ENCODE measurements around the gene TSEN54. TPM values are rescaled to one million over a fixed set of nuclear protein-coding genes. Genes with fewer than 3 reads are reported as not detected.

The TSEN54 gene
- total RNA-seq (10 to 100 TPM; 16.0 to 35.0 (median 21.3) TPM), polyA plus RNA-seq (10 to 100 TPM; 11.3 to 12.8 TPM)
- long read RNA-seq, donor 1, transcript TSEN54-201 (11 exons, 1,944 nt), result major isoform, 93 of 209 reads
- long read RNA-seq, donor 1, partial matches to known transcripts, result 75 of 209 reads
- long read RNA-seq, donor 1, other reads (novel, unspliced or antisense), result 38 of 209 reads
- long read RNA-seq, donor 2, transcript TSEN54-201 (11 exons, 1,944 nt), result major isoform, 9 of 11 reads
- long read RNA-seq, donor 2, partial matches to known transcripts, result 0 of 11 reads
- long read RNA-seq, donor 2, other reads (novel, unspliced or antisense), result 0 of 11 reads
- long read RNA-seq, donor 3, transcript TSEN54-201 (11 exons, 1,944 nt), result major isoform, 29 of 57 reads
- long read RNA-seq, donor 3, partial matches to known transcripts, result 9 of 57 reads
- long read RNA-seq, donor 3, other reads (novel, unspliced or antisense), result 18 of 57 reads

DNA sequence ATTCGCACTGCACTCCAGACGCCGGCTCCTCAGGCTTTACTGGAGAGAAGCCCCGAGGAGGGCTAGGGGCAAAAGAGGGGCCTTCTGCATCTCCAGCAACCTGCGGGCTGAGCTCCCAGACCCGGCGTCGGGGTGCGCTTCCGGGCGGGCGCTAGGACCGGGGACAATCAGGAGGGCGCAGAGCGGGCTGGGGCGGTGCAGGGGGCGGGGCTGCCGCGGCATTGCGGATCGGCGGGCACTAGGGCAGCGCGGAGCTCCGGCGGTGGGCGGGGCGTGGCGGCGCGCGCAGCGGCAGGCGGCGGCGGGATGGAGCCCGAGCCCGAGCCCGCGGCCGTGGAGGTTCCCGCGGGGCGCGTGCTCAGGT lies at the start of gene TSEN54:
Gene TSEN54, plus strand, starts transcription at position 274 of the 364 bp plus-strand sequence. Its CDS starts 33 bp downstream, at position 307.
- intact Hi-C loops (cut with DNase I), result loop anchor here in 2 of 4 donors (5.0 to 10.0 kb wide), 3 partner anchors 71 to 191 kb away; partner anchors contain the start of gene MYO15B (in 1 of the 2)
- no peaks in the 10 kb centered on the region for H3K9me3 ChIP-seq
- DNase-seq, result peak; percentile 91 to 96 (median 94)
- no peaks in the 10 kb centered on the region for H3K27me3 ChIP-seq
- TF ChIP-seq EP300 (IDR thresholded peaks at IDR 0.05) (no peak), POLR2A (IDR thresholded peaks at IDR 0.05) (no peak)
- TF ChIP-seq, protein P1, sequence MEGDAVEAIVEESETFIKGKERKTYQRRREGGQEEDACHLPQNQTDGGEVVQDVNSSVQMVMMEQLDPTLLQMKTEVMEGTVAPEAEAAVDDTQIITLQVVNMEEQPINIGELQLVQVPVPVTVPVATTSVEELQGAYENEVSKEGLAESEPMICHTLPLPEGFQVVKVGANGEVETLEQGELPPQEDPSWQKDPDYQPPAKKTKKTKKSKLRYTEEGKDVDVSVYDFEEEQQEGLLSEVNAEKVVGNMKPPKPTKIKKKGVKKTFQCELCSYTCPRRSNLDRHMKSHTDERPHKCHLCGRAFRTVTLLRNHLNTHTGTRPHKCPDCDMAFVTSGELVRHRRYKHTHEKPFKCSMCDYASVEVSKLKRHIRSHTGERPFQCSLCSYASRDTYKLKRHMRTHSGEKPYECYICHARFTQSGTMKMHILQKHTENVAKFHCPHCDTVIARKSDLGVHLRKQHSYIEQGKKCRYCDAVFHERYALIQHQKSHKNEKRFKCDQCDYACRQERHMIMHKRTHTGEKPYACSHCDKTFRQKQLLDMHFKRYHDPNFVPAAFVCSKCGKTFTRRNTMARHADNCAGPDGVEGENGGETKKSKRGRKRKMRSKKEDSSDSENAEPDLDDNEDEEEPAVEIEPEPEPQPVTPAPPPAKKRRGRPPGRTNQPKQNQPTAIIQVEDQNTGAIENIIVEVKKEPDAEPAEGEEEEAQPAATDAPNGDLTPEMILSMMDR (IDR thresholded peaks at IDR 0.05), result no peak
- H3K36me3 ChIP-seq, result no peaks in the 10 kb centered on the region
- H3K4me1 ChIP-seq (ENCODE audit: insufficient read depth), result peaks cover 23% of the 10 kb centered on the region
- peak within 1 kb of the TSS; percentile 94 for H3K4me3 ChIP-seq
- peak within 1 kb of the TSS; percentile 11 to 79 for H3K27ac ChIP-seq
- WGBS, 3 donors, result 0 to 1% (median 1%) methylated on average over 41 to 45 of the region's 45 CpGs

DNA sequence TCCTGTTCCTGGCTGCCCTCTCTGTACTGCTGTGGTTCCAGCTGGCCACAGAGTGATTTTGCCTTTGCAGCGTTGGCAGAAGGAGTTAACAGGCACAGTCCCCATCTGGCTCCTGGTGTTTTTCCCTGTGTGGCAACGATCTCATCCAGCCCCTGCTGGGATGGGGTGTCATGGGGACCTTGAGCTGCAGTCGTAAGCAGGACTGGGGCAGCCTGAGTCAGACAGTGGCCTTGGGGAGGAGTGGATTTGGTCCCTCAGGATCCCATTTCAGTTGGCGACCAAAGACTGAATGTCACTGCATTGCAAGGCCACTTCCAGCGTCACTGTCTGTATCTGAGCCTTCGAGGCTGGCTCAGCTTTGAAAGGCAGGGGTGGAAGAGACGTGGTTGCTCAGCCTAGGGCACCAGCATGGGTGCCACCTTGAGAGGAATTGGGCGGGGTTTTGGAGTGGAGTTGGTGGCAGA lies 48.0 kb upstream of the TSEN54 start:
- H3K9me3 ChIP-seq, result no peaks in the 10 kb centered on the region
- TF ChIP-seq POLR2A (IDR thresholded peaks at IDR 0.05), result no peak
- TF ChIP-seq EP300 (IDR thresholded peaks at IDR 0.05), result no peak
- TF ChIP-seq, protein P1 (IDR thresholded peaks at IDR 0.05), result no peak
- WGBS, 3 donors, result 56 to 65% (median 56%) methylated on average over 8 of the region's 8 CpGs
- no peak for DNase-seq
- no peak overlapping the region for H3K4me3 ChIP-seq
- intact Hi-C loops (cut with DNase I), result no loop called here
- no peak overlapping the region for H3K27ac ChIP-seq
- H3K27me3 ChIP-seq, result no peaks in the 10 kb centered on the region
- peaks cover 6% of the 10 kb centered on the region for H3K4me1 ChIP-seq (ENCODE audit: insufficient read depth)
- H3K36me3 ChIP-seq, result no peaks in the 10 kb centered on the region

DNA sequence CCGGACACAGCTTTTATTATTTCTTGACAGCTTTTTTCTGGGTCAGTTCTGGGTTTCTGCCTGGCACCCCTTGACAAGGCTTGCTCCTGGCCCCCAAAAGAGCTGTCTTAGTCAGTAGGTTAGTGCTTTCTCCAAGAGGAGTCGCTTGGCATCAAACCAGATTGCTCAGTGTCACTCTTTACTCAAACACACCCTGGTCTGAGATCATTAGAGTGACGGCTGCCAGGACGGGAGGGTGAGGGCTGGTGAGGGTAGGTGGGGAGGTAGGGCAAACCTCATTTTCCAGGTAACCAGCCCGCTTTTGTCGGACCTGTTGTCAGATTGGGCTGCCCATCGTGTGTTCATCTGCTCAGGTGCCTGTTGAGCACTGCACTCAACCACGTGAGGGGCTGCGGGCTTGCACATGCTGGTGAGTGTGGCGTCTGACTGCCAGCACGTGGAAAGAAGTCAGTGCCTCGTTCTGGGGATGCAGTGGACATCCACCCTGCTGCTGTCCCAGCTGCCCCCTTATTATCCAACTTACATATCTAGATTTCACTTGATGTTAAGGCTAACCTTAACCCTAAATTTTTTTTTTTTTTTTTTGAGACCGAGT lies 47.5 kb upstream of the TSEN54 start:
- TF ChIP-seq EP300 (IDR thresholded peaks at IDR 0.05), result no peak
- no peak for TF ChIP-seq POLR2A (IDR thresholded peaks at IDR 0.05)
- TF ChIP-seq, protein P1 (IDR thresholded peaks at IDR 0.05), result no peak
- no peaks in the 10 kb centered on the region for H3K36me3 ChIP-seq
- peaks cover 6% of the 10 kb centered on the region for H3K4me1 ChIP-seq (ENCODE audit: insufficient read depth)
- H3K27me3 ChIP-seq, result no peaks in the 10 kb centered on the region
- intact Hi-C loops (cut with DNase I), result no loop called here
- no peak overlapping the region for H3K4me3 ChIP-seq
- no peak overlapping the region for H3K27ac ChIP-seq
- 88 to 92% (median 91%) methylated on average over 13 of the region's 13 CpGs for WGBS, 3 donors
- DNase-seq, result no peak
- H3K9me3 ChIP-seq, result no peaks in the 10 kb centered on the region

DNA sequence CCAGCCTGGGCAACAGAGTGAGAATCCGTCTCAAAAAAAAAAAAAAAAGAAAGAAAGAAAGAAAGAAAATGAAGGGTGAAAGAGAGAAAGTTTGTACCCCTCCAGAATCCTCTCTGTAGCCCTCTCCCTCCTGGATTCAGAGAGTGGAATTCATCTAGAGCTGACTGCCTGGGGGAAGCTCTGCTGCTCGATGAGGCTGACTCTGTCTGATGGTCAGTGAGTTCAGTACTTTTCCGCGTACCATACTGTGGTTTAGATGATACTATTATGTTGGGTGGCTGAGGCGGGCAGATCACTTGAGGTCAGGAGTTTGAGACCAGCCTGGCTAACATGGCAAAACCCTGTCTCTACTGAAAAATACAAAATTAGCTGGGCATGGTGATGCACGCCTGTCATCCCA lies 45.1 kb upstream of the TSEN54 start:
- no peaks in the 10 kb centered on the region for H3K27me3 ChIP-seq
- TF ChIP-seq POLR2A (IDR thresholded peaks at IDR 0.05), result no peak
- no peak for TF ChIP-seq EP300 (IDR thresholded peaks at IDR 0.05)
- TF ChIP-seq, protein P1 (IDR thresholded peaks at IDR 0.05), result no peak
- no peak overlapping the region for H3K27ac ChIP-seq
- no peak for DNase-seq
- 91 to 96% (median 93%) methylated on average over 6 of the region's 6 CpGs for WGBS, 3 donors
- H3K36me3 ChIP-seq, result no peaks in the 10 kb centered on the region
- no peaks in the 10 kb centered on the region for H3K9me3 ChIP-seq
- H3K4me3 ChIP-seq, result no peak overlapping the region
- H3K4me1 ChIP-seq (ENCODE audit: insufficient read depth), result peaks cover 15% of the 10 kb centered on the region
- intact Hi-C loops (cut with DNase I), result no loop called here
